HG03066 (cell line): ENCODE measurements around the gene CATSPERB.
"Not testable (repeated sequence)": the region's sequence is repeated elsewhere in the genome, so short reads cannot be mapped to it uniquely, and the experiment has no call there.

Experiments
- ATAC-seq: cut with Tn5 transposase; IDR thresholded peaks from one replicate; pipeline ENCODE4 v1.9.1; 2021; ENCODE audit warnings: low read depth; ENCODE audit not compliant: unreplicated experiment

Gene CATSPERB

DNA sequence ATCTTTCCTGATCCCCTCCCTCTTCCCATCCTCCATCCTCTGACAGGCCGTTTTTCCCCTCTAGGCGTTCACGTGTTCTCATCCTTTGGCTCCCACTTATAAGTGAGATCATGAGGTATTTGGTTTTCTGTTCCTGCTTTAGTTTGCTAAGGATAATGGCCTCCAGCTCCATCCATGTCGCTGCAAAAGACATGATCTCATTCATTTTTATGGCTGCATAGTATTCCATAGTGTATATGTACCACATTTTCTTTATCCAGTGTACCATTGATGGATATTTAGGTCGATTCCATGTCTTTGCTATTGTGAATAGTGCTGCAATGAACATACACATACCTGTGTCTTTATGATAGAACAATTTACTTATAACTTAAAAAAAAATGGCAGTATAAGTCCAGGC, 197.8 kb downstream of the CATSPERB start:
- not testable (repeated sequence) for ATAC-seq

GRCh38 chr14:91533623-91534022, 198.3 kb downstream of the CATSPERB start:
- no peak for ATAC-seq
